IPS-15b (cell line): ENCODE measurements around the gene NEK4.
"Not testable (repeated sequence)": the region's sequence is repeated elsewhere in the genome, so short reads cannot be mapped to it uniquely, and the experiment has no call there.

ENCODE experiments used
- H3K27me3 ChIP-seq: one replicate; pipeline ENCODE4 v1.6.1; 2013; ENCODE audit warnings: low read length; ENCODE audit not compliant: control insufficient read depth, insufficient read depth
- H3K36me3 ChIP-seq: one replicate; pipeline ENCODE4 v1.6.1; 2013; ENCODE audit warnings: low read length; ENCODE audit not compliant: control insufficient read depth, insufficient read depth
- H3K4me1 ChIP-seq: one replicate; pipeline ENCODE4 v1.6.1; 2013; ENCODE audit warnings: mild to moderate bottlenecking, low read length; ENCODE audit not compliant: control insufficient read depth, insufficient read depth
- H3K4me3 ChIP-seq: one replicate; pipeline ENCODE4 v1.5.1; 2013; ENCODE audit warnings: low read depth, low read length
- H3K9ac ChIP-seq: one replicate; pipeline ENCODE4 v1.6.1; 2013; ENCODE audit warnings: low read depth, mild to moderate bottlenecking, low read length
- H3K9me3 ChIP-seq: one replicate; pipeline ENCODE4 v1.6.1; 2013; ENCODE audit warnings: mild to moderate bottlenecking, low read length; ENCODE audit not compliant: control insufficient read depth, insufficient read depth

NEK4 gene

DNA sequence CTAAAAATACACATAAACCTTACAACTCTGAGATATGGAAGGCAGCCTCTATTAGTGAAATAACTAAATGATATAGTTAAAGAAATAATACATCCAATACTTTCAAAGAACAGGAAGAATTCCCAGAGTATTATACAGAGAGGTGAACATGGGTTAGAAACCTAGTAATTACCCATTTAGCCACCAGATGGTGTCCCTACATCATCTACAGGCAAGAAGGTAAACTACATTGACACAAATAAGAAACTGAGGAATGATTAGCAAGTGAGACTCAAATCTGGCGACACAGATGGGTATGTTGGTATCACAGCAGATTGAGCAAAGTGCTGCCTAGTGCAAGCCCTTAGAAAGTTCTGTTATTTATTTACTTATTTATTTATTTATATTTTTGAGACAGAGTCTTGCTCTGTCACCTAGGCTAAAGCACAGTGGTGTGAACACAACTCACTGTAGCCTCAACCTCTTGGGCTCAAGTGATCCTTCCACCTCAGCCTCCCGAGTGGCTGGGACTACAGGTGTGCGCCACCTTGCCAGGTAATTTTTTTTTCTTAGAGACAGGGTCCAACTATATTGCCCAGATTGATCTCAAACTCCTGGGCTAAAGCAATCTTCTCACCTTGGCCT is 28.2 kb downstream of the NEK4 start:
- no peaks in the 10 kb centered on the region for H3K9me3 ChIP-seq
- no peak overlapping the region for H3K4me3 ChIP-seq

DNA sequence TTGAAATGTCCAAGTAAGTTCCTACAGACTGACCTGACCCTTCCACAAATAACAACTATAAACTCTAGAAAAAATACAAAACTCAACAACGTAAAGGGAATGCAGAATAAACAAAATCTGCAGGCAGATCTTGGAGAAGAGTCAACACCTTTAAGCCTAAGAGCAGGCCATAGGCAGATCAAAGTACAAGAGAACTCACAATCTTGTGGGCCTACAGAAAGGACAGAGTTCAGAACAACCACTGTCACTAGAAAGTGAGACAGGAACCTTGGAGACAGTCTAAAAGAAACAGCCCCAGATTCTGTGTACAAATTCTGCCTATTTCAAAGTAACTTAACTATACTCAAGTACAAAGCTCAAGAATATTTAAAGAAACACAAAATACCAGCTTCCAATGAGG is 31.0 kb downstream of the NEK4 start:
- no peaks in the 10 kb centered on the region for H3K9me3 ChIP-seq
- no peak overlapping the region for H3K9ac ChIP-seq
- H3K27me3 ChIP-seq = no peaks in the 10 kb centered on the region
- no peaks in the 10 kb centered on the region for H3K4me1 ChIP-seq
- H3K4me3 ChIP-seq = no peak overlapping the region
- peaks cover 17% of the 10 kb centered on the region for H3K36me3 ChIP-seq

More for the DNA sequence above, 28.2 kb downstream of the NEK4 start:
- Histone ChIP-seq H3K9ac (no peak overlapping the region), H3K4me1 (no peaks in the 10 kb centered on the region), H3K27me3 (no peaks in the 10 kb centered on the region), H3K36me3 (peaks cover 18% of the 10 kb centered on the region)

DNA sequence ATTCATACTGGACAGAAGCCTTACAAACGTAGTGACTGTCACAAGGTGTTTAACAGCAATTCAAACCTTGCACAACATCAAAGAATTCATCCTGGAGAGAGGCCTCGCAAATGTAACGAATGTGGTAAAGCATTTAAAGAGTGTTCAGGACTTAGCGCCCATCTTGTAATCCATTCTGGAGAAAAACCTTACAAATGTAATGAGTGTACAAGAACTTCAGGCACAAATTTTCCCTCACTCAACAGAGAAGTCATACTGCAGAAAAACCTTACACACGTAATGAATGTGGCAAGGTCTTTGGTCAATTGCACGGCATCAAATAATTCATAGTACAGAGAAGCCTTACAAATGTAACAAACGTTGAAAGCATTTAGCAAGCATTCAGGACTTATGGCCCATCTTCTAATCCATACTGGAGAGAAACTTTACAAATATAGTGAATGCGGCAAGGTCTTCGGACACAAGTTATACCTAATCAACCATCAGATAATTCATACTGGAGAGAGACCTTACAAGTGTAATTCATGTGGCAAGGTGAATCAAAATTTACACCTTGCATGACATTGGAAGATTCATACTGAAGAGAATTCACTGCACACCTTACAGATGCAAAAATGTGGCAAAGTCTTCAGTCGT is 37.4 kb downstream of the NEK4 start:
- H3K9ac ChIP-seq = no peak overlapping the region
- H3K4me3 ChIP-seq = no peak overlapping the region
- no peaks in the 10 kb centered on the region for H3K9me3 ChIP-seq
- no peaks in the 10 kb centered on the region for H3K4me1 ChIP-seq
- no peaks in the 10 kb centered on the region for H3K27me3 ChIP-seq
- peaks cover 8% of the 10 kb centered on the region for H3K36me3 ChIP-seq

DNA sequence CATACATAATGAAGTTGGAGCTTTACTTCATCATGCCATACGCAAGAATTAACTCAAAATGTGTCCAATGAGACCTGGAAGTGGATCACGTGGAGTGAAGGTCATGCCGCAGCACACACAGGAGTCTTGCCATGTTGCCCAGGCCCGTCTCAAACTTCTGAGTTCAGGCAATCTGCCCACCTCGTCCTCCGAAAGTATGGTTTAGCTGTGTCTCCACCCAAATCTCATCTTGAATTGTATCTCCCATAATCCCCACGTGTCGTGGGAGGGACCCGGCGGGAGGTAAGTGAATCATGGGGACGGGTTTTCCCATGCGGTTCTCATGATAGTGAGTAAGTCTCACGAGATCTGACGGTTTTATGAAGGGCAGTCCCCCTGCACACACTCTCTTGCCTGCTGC is 39.1 kb downstream of the NEK4 start:
- Histone ChIP-seq H3K9ac (no peak overlapping the region), H3K27me3 (no peaks in the 10 kb centered on the region), H3K4me3 (no peak overlapping the region), H3K4me1 (no peaks in the 10 kb centered on the region), H3K9me3 (no peaks in the 10 kb centered on the region), H3K36me3 (peaks cover 8% of the 10 kb centered on the region)

DNA sequence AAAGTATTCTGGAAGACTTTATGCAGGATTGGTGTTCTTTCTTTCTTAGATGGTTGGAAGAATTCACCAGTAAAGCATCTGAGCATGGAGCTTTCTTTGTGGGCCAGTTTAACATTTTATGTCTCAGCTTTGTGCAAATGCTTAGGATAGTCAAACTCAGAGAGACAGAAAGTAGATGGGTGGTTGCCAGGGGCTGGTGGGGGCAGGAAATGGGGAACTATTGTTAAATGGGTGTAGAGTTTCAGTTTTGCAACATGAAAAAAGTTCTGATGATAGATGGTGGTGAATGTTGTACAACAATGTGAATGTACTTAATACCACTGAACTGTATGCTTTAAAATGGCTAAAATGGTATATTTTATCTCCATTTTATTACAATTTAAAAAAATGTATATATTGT is 40.1 kb downstream of the NEK4 start:
- H3K4me1 ChIP-seq = no peaks in the 10 kb centered on the region
- H3K4me3 ChIP-seq = no peak overlapping the region
- no peaks in the 10 kb centered on the region for H3K9me3 ChIP-seq
- H3K9ac ChIP-seq = no peak overlapping the region
- H3K27me3 ChIP-seq = no peaks in the 10 kb centered on the region
- H3K36me3 ChIP-seq = peaks cover 6% of the 10 kb centered on the region

DNA sequence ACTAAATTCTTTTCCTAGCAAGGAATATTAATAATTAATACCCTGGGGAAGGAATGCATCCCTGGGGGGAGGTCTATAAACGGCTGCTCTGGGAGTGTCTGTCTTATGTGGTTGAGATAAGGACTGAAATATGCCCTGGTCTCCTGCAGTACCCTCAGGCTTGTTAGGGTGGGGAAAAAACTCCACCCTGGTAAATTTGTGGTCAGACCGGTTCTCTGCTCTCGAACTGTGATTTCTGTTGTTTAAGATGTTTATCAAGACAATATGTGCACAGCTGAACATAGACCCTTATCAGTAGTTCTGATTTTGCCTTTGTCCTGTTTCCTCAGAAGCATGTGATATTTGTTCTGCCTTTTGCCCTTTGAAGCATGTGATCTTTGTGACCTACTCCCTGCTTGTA is 42.0 kb downstream of the NEK4 start:
- not testable (repeated sequence) for H3K9ac ChIP-seq, H3K36me3 ChIP-seq, H3K4me3 ChIP-seq, H3K4me1 ChIP-seq, H3K9me3 ChIP-seq, H3K27me3 ChIP-seq

DNA sequence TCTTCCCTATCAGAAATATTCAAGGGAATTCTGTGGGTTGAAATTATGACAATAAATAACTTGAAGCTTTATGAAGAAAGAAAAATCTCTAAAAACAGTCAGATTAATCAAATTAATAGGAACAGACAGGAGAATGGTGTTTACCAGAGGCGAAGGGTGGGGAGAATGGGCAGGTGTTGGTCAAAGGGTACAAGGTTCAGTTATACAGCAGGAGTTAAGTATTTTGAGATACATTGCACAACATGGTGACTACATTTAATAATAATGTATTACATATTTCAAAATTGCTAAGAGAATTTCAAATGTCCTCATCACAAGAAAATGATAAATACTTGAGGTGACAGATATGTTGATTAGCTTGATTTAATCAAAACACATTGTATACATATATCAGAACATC is 46.2 kb downstream of the NEK4 start:
- no peaks in the 10 kb centered on the region for H3K9me3 ChIP-seq
- no peaks in the 10 kb centered on the region for H3K4me1 ChIP-seq
- no peaks in the 10 kb centered on the region for H3K36me3 ChIP-seq
- H3K9ac ChIP-seq = no peak overlapping the region
- H3K4me3 ChIP-seq = no peak overlapping the region
- H3K27me3 ChIP-seq = no peaks in the 10 kb centered on the region

DNA sequence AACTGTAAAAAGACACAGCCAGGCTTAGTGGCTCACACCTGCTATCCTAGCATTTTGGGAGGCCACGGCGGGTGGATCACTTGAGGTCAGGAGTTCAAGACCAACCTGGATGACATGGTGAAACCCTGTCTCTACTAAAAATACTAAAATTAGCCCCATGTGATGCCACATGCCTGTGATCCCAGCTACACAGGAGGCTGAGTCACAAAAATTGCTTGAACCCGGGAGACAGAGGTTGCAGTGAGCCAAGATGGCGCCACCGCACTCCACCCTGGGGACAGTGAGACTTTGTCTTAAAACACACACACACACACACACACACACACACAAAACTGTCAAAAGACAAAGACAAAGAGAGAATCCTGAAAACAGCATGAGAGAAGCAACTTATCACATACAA is 46.8 kb downstream of the NEK4 start:
- Histone ChIP-seq H3K9me3 (no peaks in the 10 kb centered on the region), H3K36me3 (no peaks in the 10 kb centered on the region), H3K4me3 (no peak overlapping the region), H3K4me1 (no peaks in the 10 kb centered on the region), H3K9ac (no peak overlapping the region), H3K27me3 (no peaks in the 10 kb centered on the region)

DNA sequence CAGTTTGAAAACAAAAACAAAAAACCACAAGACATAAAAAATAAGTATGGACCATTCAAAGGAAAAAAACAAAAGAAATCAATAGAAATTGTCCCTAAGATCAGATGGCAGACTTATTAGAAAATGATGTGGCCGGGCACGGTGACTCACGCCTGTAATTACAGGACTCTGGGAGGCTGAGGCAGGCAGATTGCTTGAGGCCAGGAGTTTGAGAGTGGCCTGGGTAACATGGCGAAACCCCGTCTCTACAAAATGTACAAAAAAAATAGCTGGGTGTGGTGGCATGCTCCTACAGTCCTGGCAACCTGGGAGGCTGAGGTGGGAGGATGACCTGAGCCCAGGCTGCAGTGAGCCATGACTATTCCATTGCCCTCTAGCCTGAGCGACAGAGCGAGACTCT is 48.2 kb downstream of the NEK4 start:
- no peak overlapping the region for H3K9ac ChIP-seq
- no peaks in the 10 kb centered on the region for H3K27me3 ChIP-seq
- H3K36me3 ChIP-seq = no peaks in the 10 kb centered on the region
- no peaks in the 10 kb centered on the region for H3K9me3 ChIP-seq
- no peak overlapping the region for H3K4me3 ChIP-seq
- no peaks in the 10 kb centered on the region for H3K4me1 ChIP-seq

DNA sequence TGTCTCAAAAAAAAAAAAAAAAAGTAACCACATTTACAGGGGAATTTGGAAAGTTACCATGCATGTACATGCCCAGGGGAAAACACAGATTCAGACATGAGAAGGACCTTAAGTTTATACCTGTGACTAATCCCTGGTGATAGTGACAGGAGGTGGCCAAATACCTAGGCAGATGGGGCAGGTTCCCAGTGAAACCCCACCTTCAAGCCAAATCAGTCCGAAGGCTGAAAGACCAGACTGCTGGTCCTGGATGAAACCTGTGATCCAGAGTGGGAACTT is 49.1 kb downstream of the NEK4 start:
- Histone ChIP-seq H3K4me3 (no peak overlapping the region), H3K9me3 (no peaks in the 10 kb centered on the region), H3K36me3 (no peaks in the 10 kb centered on the region), H3K27me3 (no peaks in the 10 kb centered on the region), H3K9ac (no peak overlapping the region), H3K4me1 (no peaks in the 10 kb centered on the region)

DNA sequence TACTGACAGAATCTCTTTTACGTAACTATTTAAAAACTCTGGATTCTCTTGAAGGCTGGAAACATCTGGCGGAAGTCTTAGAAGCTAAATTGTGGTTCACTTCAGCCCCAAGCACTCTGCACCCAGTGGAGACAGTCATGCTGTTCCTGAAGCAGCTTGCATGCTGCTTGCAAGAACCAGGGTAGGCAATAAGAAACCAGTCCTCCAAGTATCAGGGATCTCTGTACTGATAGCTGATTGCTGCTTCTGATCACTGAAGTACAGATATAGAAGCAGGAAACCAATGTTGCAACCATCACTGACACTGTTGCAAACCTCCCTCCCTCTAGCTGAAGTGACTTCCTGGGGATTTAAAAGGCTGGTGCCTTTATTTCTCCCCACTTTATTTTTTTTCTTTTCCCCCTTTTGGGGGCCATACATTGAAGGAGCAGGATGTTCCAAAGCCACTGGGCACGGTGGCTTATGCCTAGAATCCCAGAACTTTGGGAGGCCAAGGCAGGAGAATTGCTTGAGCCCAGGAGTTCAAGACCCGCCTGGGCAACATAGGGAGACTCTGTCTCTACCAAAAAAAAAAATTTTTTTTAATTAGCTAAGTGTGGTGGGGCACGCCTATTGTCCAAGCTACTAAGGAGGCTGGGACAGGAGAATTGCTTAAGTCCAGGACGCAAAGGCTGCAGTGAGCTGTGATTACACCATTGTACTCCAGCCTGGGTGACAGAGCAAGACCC is 49.6 kb downstream of the NEK4 start:
- Histone ChIP-seq H3K4me1 (no peaks in the 10 kb centered on the region), H3K9me3 (no peaks in the 10 kb centered on the region), H3K36me3 (no peaks in the 10 kb centered on the region), H3K4me3 (no peak overlapping the region), H3K27me3 (no peaks in the 10 kb centered on the region), H3K9ac (no peak overlapping the region)

DNA sequence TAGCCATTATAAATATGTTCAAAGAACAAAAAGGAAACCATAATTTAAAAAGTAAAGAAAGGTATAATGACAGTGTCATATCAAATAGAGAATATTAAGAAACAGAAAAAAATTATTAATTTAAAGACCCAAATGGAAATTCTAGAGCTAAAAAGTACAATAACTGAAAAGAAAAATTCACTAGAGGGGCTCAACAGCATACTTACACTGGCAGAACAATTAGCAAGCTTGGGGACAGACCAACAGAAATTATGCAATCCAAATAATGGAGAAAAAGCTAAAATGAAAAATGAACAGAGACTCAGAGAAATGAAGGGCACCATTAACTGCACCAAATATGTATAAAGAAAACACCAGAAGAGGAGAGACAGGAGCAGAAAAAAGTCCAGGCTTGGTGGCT is 51.1 kb downstream of the NEK4 start:
- H3K9ac ChIP-seq = no peak overlapping the region

More for the DNA sequence above, 51.1 kb downstream of the NEK4 start:
- Histone ChIP-seq H3K4me3 (no peak overlapping the region), H3K4me1 (no peaks in the 10 kb centered on the region), H3K27me3 (no peaks in the 10 kb centered on the region), H3K36me3 (no peaks in the 10 kb centered on the region), H3K9me3 (no peaks in the 10 kb centered on the region)
